Measurements from ENCODE around the gene PDE1A.

GRCh38 chr2:182345384-182345783 lies 81.5 kb downstream of the PDE1A start:
- no peak for TF ChIP-seq POLR2A (IDR thresholded peaks at IDR 0.05)
- no peak for TF ChIP-seq CTCF (IDR thresholded peaks at IDR 0.05)

Measured in adrenal gland (tissue), 5 donors.